Tibial nerve (tissue), 3 donors: ENCODE results near the gene TSPAN13.

ENCODE experiments used
- POLR2A ChIP-seq, 2 donors: fragments of 450-650 bp; IDR thresholded peaks; one replicate each; pipeline ENCODE4 v1.6.1; 2017; ENCODE audit warnings: antibody characterized with exemption in 2 of 2, mild to moderate bottlenecking in 2 of 2, moderate library complexity in 2 of 2
- TF ChIP-seq, protein P1 (sequence below), 5 experiments: fragments of 200-600 bp in 3 of 5; fragments of 450-650 bp in 2 of 5; sonication (generic) in 3 of 5; IDR thresholded peaks; one replicate each; pipeline ENCODE4 v1.5.1; 2016 to 2019; ENCODE audit warnings: antibody characterized with exemption in 5 of 5, mild to moderate bottlenecking in 3 of 5, moderate library complexity in 2 of 5

DNA sequence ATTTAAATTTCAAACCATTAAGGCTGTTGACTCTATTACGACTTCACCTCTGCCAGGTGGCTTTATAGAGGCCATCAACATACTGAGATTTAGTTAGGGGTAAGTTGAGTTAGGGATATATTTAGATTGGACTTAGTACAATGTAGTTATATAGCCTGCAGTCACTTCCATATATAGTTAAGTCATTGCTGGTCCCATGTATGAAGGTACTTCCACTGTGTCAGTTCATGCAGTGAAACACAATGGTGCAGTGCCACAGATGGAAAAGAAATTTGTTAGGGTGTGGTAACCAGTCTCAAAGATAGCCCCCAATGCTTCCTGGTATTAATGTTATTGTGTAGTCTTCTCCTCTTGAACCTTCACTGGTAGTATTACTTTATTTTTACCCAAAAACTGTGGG, 12.6 kb upstream of the TSPAN13 start:
- TF ChIP-seq, protein P1, sequence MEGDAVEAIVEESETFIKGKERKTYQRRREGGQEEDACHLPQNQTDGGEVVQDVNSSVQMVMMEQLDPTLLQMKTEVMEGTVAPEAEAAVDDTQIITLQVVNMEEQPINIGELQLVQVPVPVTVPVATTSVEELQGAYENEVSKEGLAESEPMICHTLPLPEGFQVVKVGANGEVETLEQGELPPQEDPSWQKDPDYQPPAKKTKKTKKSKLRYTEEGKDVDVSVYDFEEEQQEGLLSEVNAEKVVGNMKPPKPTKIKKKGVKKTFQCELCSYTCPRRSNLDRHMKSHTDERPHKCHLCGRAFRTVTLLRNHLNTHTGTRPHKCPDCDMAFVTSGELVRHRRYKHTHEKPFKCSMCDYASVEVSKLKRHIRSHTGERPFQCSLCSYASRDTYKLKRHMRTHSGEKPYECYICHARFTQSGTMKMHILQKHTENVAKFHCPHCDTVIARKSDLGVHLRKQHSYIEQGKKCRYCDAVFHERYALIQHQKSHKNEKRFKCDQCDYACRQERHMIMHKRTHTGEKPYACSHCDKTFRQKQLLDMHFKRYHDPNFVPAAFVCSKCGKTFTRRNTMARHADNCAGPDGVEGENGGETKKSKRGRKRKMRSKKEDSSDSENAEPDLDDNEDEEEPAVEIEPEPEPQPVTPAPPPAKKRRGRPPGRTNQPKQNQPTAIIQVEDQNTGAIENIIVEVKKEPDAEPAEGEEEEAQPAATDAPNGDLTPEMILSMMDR (IDR thresholded peaks at IDR 0.05): no peak
- no peak for TF ChIP-seq POLR2A (IDR thresholded peaks at IDR 0.05)
